ENCODE data around the gene PCDH7. TPM values are rescaled to one million over a fixed set of nuclear protein-coding genes. Genes with fewer than 3 reads are reported as not detected.

The PCDH7 gene
- total RNA-seq, 1 donor from 2014 or later, result 33.4 TPM

DNA sequence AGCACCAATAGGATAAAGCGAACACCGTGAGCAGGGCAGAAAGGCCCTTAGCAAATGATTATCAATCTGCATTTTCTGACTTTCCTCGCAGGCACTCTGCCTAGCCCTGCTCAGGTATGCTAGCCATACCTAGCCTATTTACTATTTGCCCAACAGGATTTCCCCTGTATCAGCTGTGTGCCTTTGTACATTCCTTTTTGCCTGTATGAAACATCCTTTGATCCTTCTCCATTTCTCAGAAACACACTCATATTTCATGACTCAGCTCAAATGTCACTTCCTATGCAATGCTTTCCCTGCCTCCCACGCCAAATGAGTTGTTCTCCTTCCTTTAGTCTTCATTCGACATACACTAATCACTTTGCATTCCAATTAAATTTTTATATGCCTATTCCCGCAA, 37.2 kb downstream of the PCDH7 start:
- no peaks in the 10 kb centered on the region for H3K36me3 ChIP-seq (ENCODE audit: control insufficient read depth in 3 of 3, insufficient read depth in 3 of 3, low read length in 3 of 3)
- no peak overlapping the region for H3K9ac ChIP-seq (ENCODE audit: low read depth in 1 of 3, low read length in 3 of 3)
- no peaks in the 10 kb centered on the region for H3K9me3 ChIP-seq (ENCODE audit: control insufficient read depth in 3 of 3, low read length in 3 of 3)
- no peaks in the 10 kb centered on the region for H3K27me3 ChIP-seq (ENCODE audit: control insufficient read depth in 3 of 3, insufficient read depth in 3 of 3, low read length in 3 of 3)
- no peaks in the 10 kb centered on the region for H3K4me1 ChIP-seq (ENCODE audit: control insufficient read depth in 3 of 3, insufficient read depth in 3 of 3, low read length in 3 of 3)
- no peak overlapping the region for H3K27ac ChIP-seq (ENCODE audit: low read depth, low read length)
- no peak overlapping the region for H3K4me3 ChIP-seq (ENCODE audit: low read length in 3 of 3)

- no peaks in the 10 kb centered on the region for H3K27me3 ChIP-seq (ENCODE audit: control insufficient read depth in 3 of 3, insufficient read depth in 3 of 3, low read length in 3 of 3)
- H3K4me3 ChIP-seq (ENCODE audit: low read length in 3 of 3), result no peak overlapping the region
- no peak overlapping the region for H3K9ac ChIP-seq (ENCODE audit: low read depth in 1 of 3, low read length in 3 of 3)
- H3K9me3 ChIP-seq (ENCODE audit: control insufficient read depth in 3 of 3, low read length in 3 of 3), result no peaks in the 10 kb centered on the region
- H3K36me3 ChIP-seq (ENCODE audit: control insufficient read depth in 3 of 3, insufficient read depth in 3 of 3, low read length in 3 of 3), result no peaks in the 10 kb centered on the region
- H3K4me1 ChIP-seq (ENCODE audit: control insufficient read depth in 3 of 3, insufficient read depth in 3 of 3, low read length in 3 of 3), result no peaks in the 10 kb centered on the region
- no peak overlapping the region for H3K27ac ChIP-seq (ENCODE audit: low read depth, low read length)
Measured at GRCh38 chr4:30760551-30760950, 40.4 kb downstream of the PCDH7 start.

DNA sequence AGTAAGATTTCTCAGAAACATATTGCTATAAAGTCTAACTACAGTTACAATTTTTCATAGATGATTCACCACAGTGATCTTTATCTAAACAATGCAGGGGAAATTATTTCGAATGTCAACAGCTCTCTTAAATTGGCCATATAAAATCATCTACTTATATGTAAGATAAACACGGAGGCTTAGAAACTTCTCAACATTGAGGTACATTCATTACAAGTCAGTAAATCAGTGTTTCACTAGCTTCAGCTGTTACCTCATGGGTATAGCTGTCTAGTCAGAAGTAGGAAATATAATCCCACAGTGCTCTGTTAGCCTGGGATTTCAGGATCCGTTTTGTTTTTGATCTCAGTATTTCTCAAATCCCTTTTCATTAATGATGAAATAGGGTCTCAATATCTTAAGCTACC, 43.2 kb downstream of the PCDH7 start:
- Histone ChIP-seq H3K9ac (ENCODE audit: low read depth in 1 of 3, low read length in 3 of 3) (no peak overlapping the region), H3K27ac (ENCODE audit: low read depth, low read length) (no peak overlapping the region), H3K9me3 (ENCODE audit: control insufficient read depth in 3 of 3, low read length in 3 of 3) (no peaks in the 10 kb centered on the region), H3K36me3 (ENCODE audit: control insufficient read depth in 3 of 3, insufficient read depth in 3 of 3, low read length in 3 of 3) (no peaks in the 10 kb centered on the region), H3K4me3 (ENCODE audit: low read length in 3 of 3) (no peak overlapping the region), H3K27me3 (ENCODE audit: control insufficient read depth in 3 of 3, insufficient read depth in 3 of 3, low read length in 3 of 3) (no peaks in the 10 kb centered on the region), H3K4me1 (ENCODE audit: control insufficient read depth in 3 of 3, insufficient read depth in 3 of 3, low read length in 3 of 3) (no peaks in the 10 kb centered on the region)

DNA sequence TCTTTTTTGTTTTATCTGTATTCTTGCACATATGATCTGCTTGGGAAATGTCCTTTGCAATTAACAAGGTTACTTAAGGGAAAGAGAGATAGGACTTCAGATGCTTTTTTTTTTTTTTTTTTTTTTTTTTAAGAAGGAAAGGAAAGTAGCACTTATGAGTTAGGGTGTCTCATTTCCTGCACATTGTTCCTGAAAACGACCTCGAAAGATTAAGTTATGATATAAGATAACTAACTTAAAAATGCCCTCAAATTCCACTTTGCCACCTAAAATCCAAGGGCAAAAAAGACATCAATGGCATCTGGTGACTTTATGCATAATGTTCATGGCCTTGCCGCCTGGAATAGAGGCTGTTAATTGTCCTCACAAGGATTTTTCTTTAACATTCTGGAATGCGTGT, 44.9 kb downstream of the PCDH7 start:
- H3K27ac ChIP-seq (ENCODE audit: low read depth, low read length), result no peak overlapping the region
- H3K27me3 ChIP-seq (ENCODE audit: control insufficient read depth in 3 of 3, insufficient read depth in 3 of 3, low read length in 3 of 3), result no peaks in the 10 kb centered on the region
- H3K9me3 ChIP-seq (ENCODE audit: control insufficient read depth in 3 of 3, low read length in 3 of 3), result no peaks in the 10 kb centered on the region
- no peaks in the 10 kb centered on the region for H3K36me3 ChIP-seq (ENCODE audit: control insufficient read depth in 3 of 3, insufficient read depth in 3 of 3, low read length in 3 of 3)
- H3K9ac ChIP-seq (ENCODE audit: low read depth in 1 of 3, low read length in 3 of 3), result no peak overlapping the region
- no peaks in the 10 kb centered on the region for H3K4me1 ChIP-seq (ENCODE audit: control insufficient read depth in 3 of 3, insufficient read depth in 3 of 3, low read length in 3 of 3)
- no peak overlapping the region for H3K4me3 ChIP-seq (ENCODE audit: low read length in 3 of 3)

DNA sequence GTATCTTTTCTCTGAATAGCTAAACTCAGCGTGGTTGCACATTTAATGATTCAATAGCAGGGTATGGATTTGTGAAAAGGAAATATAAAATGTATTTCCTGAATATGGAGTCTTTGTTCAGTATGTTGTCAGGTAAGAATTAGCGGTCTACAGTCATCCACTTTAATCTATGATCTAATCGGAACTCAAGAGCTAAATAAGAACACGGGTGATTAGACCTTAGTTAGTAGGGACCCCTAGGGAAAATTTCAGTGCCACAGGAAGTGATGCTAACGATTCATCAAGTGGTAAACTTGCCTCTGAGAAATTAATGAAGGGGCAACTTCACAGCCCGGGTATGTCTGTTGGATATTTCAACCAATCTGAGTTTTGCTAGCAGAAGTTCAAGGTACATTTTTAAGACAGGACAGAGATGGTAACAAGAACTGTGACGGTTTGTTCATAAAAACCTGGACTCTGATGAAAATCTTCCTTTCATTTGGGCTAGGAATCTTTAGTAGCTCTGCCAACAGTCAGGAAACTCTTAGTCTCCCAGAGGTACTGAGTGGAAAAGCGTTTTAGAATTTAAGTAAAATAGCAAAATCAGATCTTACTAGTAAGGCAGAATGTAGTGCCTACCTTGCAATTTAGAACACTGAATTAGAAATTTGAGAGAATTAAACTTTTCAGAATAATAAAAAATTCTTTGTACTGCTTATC, 47.1 kb downstream of the PCDH7 start:
- Histone ChIP-seq H3K36me3 (ENCODE audit: control insufficient read depth in 3 of 3, insufficient read depth in 3 of 3, low read length in 3 of 3) (no peaks in the 10 kb centered on the region), H3K4me1 (ENCODE audit: control insufficient read depth in 3 of 3, insufficient read depth in 3 of 3, low read length in 3 of 3) (no peaks in the 10 kb centered on the region), H3K9ac (ENCODE audit: low read depth in 1 of 3, low read length in 3 of 3) (no peak overlapping the region), H3K27me3 (ENCODE audit: control insufficient read depth in 3 of 3, insufficient read depth in 3 of 3, low read length in 3 of 3) (no peaks in the 10 kb centered on the region), H3K4me3 (ENCODE audit: low read length in 3 of 3) (no peak overlapping the region), H3K27ac (ENCODE audit: low read depth, low read length) (no peak overlapping the region), H3K9me3 (ENCODE audit: control insufficient read depth in 3 of 3, low read length in 3 of 3) (no peaks in the 10 kb centered on the region)

DNA sequence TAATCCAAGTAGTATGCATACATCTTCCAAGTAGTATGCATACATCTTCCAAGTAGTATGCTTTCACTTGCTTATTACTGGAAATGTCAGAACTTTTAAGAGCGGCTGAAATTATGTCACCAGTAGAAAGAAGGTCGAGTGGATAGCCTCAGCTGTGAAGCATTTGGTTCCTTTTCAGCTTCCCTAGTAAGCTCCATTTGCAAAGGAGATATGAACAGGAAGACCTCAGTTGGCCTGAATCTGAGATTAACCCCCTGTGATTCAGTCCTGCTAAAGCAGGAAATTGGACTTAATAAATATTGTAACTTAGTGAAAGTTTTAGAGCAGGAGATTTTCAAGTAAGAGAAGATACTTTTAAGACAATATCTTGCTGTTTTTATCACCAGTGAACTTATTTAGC, 48.1 kb downstream of the PCDH7 start:
- H3K4me1 ChIP-seq (ENCODE audit: control insufficient read depth in 3 of 3, insufficient read depth in 3 of 3, low read length in 3 of 3), result no peaks in the 10 kb centered on the region
- H3K36me3 ChIP-seq (ENCODE audit: control insufficient read depth in 3 of 3, insufficient read depth in 3 of 3, low read length in 3 of 3), result no peaks in the 10 kb centered on the region
- no peak overlapping the region for H3K9ac ChIP-seq (ENCODE audit: low read depth in 1 of 3, low read length in 3 of 3)
- H3K27ac ChIP-seq (ENCODE audit: low read depth, low read length), result no peak overlapping the region
- H3K27me3 ChIP-seq (ENCODE audit: control insufficient read depth in 3 of 3, insufficient read depth in 3 of 3, low read length in 3 of 3), result no peaks in the 10 kb centered on the region
- H3K9me3 ChIP-seq (ENCODE audit: control insufficient read depth in 3 of 3, low read length in 3 of 3), result no peaks in the 10 kb centered on the region
- H3K4me3 ChIP-seq (ENCODE audit: low read length in 3 of 3), result no peak overlapping the region

DNA sequence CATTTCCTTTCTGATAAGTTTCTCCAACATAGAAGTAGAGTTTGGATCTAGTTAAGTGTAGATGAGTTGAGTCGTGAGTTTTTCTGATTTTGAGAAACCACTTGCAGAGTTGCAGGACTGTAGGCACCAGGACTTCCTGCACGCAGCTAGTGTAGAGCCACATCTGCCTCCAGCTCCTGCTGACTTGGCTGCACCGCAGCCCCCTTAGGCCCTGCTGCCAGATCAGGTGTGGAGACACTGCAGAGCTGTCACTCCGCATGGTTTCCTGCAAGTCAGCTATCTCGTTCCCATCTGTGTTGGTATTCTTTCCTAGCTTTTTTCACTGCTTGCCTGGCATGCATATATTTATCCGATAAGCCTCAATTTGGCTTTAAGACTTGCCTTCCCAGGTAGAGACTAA, 48.9 kb downstream of the PCDH7 start:
- H3K9ac ChIP-seq (ENCODE audit: low read depth in 1 of 3, low read length in 3 of 3), result no peak overlapping the region
- no peaks in the 10 kb centered on the region for H3K36me3 ChIP-seq (ENCODE audit: control insufficient read depth in 3 of 3, insufficient read depth in 3 of 3, low read length in 3 of 3)
- H3K27me3 ChIP-seq (ENCODE audit: control insufficient read depth in 3 of 3, insufficient read depth in 3 of 3, low read length in 3 of 3), result no peaks in the 10 kb centered on the region
- H3K27ac ChIP-seq (ENCODE audit: low read depth, low read length), result no peak overlapping the region
- H3K4me1 ChIP-seq (ENCODE audit: control insufficient read depth in 3 of 3, insufficient read depth in 3 of 3, low read length in 3 of 3), result no peaks in the 10 kb centered on the region
- no peaks in the 10 kb centered on the region for H3K9me3 ChIP-seq (ENCODE audit: control insufficient read depth in 3 of 3, low read length in 3 of 3)
- H3K4me3 ChIP-seq (ENCODE audit: low read length in 3 of 3), result no peak overlapping the region

GRCh38 chr4:30770049-30770549, 49.9 kb downstream of the PCDH7 start:
- no peaks in the 10 kb centered on the region for H3K27me3 ChIP-seq (ENCODE audit: control insufficient read depth in 3 of 3, insufficient read depth in 3 of 3, low read length in 3 of 3)
- H3K9me3 ChIP-seq (ENCODE audit: control insufficient read depth in 3 of 3, low read length in 3 of 3), result no peaks in the 10 kb centered on the region
- no peak overlapping the region for H3K4me3 ChIP-seq (ENCODE audit: low read length in 3 of 3)
- H3K27ac ChIP-seq (ENCODE audit: low read depth, low read length), result no peak overlapping the region
- no peak overlapping the region for H3K9ac ChIP-seq (ENCODE audit: low read depth in 1 of 3, low read length in 3 of 3)
- no peaks in the 10 kb centered on the region for H3K4me1 ChIP-seq (ENCODE audit: control insufficient read depth in 3 of 3, insufficient read depth in 3 of 3, low read length in 3 of 3)
- H3K36me3 ChIP-seq (ENCODE audit: control insufficient read depth in 3 of 3, insufficient read depth in 3 of 3, low read length in 3 of 3), result no peaks in the 10 kb centered on the region

DNA sequence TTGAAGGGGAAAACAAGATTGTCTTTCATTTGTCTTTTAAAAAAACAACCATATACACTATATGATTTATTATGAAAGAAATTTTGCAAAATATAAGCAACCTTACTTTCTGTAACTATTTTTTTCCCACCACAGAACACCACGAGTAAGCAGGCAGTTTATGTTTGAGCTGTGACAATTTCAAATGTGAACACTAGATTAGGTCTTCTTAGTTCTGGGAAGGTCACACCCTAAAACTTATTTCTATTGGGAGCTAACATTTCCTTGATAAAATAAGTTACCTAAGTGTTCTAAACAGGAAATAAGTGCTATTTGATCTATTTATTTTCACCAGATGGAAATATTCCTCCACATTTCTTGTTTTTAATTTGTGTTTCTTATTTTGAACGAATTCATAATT, 50.6 kb downstream of the PCDH7 start:
- Histone ChIP-seq H3K36me3 (ENCODE audit: control insufficient read depth in 3 of 3, insufficient read depth in 3 of 3, low read length in 3 of 3) (no peaks in the 10 kb centered on the region), H3K9me3 (ENCODE audit: control insufficient read depth in 3 of 3, low read length in 3 of 3) (no peaks in the 10 kb centered on the region), H3K4me1 (ENCODE audit: control insufficient read depth in 3 of 3, insufficient read depth in 3 of 3, low read length in 3 of 3) (no peaks in the 10 kb centered on the region), H3K27ac (ENCODE audit: low read depth, low read length) (no peak overlapping the region), H3K9ac (ENCODE audit: low read depth in 1 of 3, low read length in 3 of 3) (no peak overlapping the region), H3K4me3 (ENCODE audit: low read length in 3 of 3) (no peak overlapping the region), H3K27me3 (ENCODE audit: control insufficient read depth in 3 of 3, insufficient read depth in 3 of 3, low read length in 3 of 3) (no peaks in the 10 kb centered on the region)

- H3K36me3 ChIP-seq (ENCODE audit: control insufficient read depth in 3 of 3, insufficient read depth in 3 of 3, low read length in 3 of 3), result no peaks in the 10 kb centered on the region
Measured at GRCh38 chr4:30776451-30776850, 56.3 kb downstream of the PCDH7 start.

More at GRCh38 chr4:30776451-30776850, 56.3 kb downstream of the PCDH7 start:
- Histone ChIP-seq H3K27ac (ENCODE audit: low read depth, low read length) (no peak overlapping the region), H3K27me3 (ENCODE audit: control insufficient read depth in 3 of 3, insufficient read depth in 3 of 3, low read length in 3 of 3) (no peaks in the 10 kb centered on the region), H3K9me3 (ENCODE audit: control insufficient read depth in 3 of 3, low read length in 3 of 3) (no peaks in the 10 kb centered on the region), H3K4me1 (ENCODE audit: control insufficient read depth in 3 of 3, insufficient read depth in 3 of 3, low read length in 3 of 3) (no peaks in the 10 kb centered on the region), H3K4me3 (ENCODE audit: low read length in 3 of 3) (no peak overlapping the region), H3K9ac (ENCODE audit: low read depth in 1 of 3, low read length in 3 of 3) (no peak overlapping the region)
